HG03432 (cell line): ENCODE results near the gene ATP2A3.
"Not testable (repeated sequence)": the region's sequence is repeated elsewhere in the genome, so short reads cannot be mapped to it uniquely, and the experiment has no call there.

Experiments used
- ATAC-seq: cut with Tn5 transposase; IDR thresholded peaks from one replicate; pipeline ENCODE4 v1.9.1; 2021; ENCODE audit warnings: mild to moderate bottlenecking, moderate library complexity; ENCODE audit not compliant: unreplicated experiment

The ATP2A3 gene

DNA sequence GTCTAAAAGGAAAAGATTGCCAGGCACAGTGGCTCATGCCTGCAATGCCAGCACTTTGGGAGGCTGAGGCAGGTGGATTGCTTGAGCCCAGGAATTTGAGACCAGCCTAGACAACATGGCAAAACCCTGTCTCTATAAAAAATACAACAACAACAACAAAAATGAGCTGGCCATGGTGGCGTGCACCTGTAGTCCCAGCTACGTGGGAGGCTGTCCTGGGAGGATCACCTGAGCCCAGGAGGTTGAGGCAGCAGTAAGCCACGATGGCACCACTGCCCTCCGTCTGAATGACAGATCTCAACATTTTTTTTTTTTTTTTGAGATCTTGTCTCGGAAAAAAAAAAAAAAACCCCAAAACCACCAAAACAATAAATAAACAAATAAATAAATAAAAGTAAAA lies 28.1 kb upstream of the ATP2A3 start:
- no peak for ATAC-seq

GRCh38 chr17:3991699-3992098 lies 27.5 kb upstream of the ATP2A3 start:
- not testable (repeated sequence) for ATAC-seq

DNA sequence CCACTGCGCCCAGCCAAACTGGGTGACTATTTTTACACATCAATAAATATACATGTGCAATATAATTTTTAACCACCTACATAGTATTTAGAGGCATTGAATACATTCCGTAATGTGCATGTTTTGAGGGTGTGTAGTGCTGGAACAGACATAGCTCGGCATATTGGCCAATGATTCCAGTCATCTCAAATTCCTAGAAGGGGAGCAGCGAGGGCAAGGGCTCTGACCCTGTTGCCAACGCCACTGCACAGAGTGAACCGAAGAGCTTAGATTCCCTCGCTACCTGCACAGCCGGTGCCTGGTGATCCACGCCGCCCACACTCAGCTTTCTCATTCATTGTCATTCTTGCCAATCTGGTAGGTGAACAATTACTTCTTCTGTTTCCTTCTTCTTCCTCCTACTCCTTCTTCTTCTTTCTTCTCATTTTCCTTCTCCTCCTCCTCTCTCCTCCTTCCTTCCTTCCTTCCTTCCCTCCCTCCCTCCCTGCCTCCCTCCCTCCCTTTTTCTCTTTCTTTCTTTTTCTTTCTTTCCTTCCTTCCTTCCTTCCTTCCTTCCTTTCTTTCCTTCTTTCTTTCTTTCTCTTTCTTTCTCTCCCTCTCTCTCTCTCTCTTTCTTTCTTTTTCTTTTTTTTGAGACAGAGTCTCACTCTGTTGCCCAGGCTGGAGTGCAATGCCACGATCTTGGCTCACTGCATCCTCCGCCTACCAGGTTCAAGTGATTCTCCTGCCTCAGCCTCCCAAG lies 26.3 kb upstream of the ATP2A3 start:
- no peak for ATAC-seq

- ATAC-seq: no peak
These were observed 25.0 kb upstream of the ATP2A3 start for GRCh38 chr17:3989041-3989886.

GRCh38 chr17:3988297-3989040 lies 24.2 kb upstream of the ATP2A3 start:
- no peak for ATAC-seq

DNA sequence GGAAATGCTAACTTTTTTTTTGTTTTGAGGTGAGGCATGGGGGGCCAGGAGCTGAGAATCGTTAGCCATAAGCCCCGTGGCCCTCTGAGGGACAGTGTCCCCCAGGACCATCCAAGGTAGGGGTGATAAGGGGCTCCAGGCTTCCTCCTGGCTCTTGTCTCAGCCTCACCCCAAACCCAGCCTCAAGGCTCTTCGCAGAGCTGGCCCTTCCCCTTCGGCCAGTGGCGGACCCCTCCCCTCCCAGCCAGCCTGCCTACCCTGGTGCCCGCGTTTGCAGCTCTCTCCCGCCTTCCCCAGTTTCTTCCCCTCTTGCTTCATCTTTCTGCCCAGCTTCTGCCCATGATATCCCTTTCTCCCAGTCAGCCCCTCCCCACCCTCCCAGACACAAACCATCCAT lies 22.7 kb upstream of the ATP2A3 start:
- no peak for ATAC-seq

GRCh38 chr17:3986270-3986938 lies 22.2 kb upstream of the ATP2A3 start:
- no peak for ATAC-seq

GRCh38 chr17:3985846-3986245 lies 21.6 kb upstream of the ATP2A3 start:
- no peak for ATAC-seq

- ATAC-seq: no peak
These were observed 19.6 kb upstream of the ATP2A3 start for GRCh38 chr17:3983606-3984484.

- ATAC-seq: no peak
These were observed 18.3 kb upstream of the ATP2A3 start for GRCh38 chr17:3982541-3983017.

DNA sequence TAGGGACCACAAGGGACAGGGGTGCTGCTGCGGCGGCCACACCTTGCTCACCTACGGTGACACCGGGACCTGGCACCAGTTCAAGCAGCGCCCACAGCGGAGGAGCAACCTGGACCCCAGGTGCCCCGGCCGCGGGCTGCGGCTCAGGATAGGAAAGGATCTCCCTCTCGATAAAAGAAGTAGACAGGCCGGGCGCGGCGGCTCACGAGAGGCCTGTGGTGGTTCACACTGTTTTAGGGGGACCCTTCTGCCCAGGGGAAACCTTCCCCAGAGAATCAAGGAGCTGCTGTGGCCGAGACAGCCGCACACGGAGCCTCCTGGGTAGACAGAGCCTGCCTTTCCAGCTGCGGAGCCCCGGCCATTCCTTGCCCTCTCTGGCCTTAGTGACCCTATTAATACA lies 17.9 kb upstream of the ATP2A3 start:
- no peak for ATAC-seq

DNA sequence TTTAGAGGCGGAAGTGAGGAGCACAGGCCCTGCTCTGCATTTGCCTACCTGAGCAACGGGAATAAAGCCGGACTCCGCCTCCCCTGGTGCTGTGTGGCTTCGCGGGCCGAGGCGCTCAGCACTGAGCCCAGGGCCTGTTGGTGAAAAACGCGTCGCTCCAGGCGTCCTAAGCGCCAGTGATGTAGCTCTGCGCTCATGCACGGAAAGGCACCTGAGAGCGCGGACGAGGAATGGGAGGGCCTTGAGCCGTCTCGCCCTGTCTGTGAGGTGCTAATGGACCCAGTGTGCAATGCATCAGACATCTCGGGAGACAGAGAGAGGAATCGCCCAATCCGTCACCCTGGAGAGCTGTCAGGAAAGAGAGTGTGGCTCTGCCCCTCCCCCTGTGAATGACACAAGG lies 17.2 kb upstream of the ATP2A3 start:
- no peak for ATAC-seq

DNA sequence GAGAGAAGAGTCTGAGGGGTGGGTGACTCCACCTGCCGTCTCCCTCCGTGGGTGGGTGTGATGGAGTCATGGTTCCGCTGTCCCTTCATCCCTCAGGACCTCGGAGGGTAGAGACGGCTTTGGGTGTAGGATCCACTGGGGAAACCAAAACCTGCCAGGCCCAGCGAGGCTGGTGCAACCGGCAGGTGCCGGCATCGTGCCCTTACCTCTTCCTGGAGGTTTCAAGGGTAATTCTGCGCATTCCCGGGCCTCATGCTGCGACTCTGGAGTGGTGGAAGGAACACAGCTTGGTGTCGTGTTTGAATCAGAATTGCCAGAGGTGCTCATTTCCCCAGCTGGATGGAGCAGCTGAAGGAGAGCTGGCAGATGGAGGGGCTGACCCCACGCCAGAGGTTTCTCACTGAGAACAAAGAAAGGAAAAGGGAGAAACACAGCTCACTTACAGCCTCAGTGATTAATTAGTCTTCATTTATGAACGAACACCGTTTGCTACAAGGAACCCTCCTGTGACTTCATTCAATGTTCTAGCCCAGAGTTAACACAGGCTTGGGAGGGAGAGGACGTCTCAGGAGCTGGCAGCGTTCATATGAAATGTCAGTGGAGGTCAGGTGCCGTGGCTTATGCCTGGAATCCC lies 16.3 kb upstream of the ATP2A3 start:
- ATAC-seq: no peak

- no peak for ATAC-seq
These were observed 15.0 kb upstream of the ATP2A3 start for GRCh38 chr17:3979290-3979611.

GRCh38 chr17:3978421-3979289 lies 14.4 kb upstream of the ATP2A3 start:
- no peak for ATAC-seq

DNA sequence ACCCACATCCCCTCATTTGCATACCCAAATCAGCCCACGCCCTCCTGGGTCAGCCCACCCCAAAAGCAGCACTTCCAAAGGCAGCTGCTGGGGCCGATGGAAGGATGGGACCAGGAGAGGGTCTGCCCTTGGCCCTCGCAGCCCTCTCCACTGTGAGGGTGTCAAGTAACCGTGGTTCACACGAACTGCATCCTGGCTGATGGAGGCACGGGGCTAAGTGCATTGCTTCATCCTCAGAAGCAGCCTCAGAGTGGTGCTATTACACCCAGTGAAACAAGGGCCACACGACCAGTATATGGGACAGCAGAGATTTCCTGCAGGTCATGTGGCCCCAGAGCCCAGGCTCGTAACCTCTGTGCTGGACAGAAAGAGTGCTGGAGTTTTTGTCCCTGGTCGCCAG lies 13.2 kb upstream of the ATP2A3 start:
- ATAC-seq: no peak

DNA sequence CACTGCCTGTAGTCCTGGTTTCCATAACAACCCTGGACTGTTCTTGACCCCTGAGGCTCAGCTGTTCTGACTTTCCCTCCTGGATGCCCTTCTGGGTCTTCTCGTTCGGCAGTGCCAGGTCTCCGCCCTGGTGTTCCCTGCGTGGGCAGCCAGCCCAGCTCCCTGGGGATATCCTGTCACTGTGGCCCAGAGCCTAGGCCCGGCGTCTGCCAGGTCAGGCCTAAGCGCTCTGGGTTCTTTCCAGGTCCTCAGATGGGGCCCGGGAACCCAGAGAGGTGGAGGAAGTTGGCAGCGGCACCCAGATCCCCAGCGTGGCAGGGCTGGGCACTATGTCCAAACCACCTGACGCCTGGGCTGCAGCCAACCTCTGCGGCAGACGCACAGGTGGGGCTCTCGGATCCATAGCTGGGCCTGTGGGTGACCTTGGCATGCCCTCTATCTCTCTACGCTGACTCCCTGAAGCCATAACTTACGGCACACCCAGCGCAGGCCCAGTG lies 12.5 kb upstream of the ATP2A3 start:
- ATAC-seq: no peak

DNA sequence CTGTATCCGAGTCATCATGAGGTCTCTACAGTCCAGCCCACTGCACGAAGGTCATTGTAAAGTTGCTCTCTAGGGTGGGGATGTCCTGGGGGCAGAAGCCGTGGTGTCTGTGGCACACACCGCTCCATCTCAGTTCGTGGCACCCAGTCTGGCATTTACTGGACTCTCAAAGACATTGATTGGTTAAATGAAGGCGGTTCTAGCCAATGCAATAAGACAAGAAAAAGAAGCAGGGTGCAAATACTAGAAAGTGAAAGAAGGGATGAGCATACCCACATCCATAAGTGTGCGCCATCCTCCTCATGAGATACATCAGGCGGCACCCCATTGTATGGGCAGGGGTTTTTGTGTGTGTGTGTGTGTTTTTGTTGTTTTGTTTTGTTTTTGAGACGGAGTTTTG lies 10.7 kb upstream of the ATP2A3 start:
- no peak for ATAC-seq
